ENCODE results near the gene SETD4. TPM values are rescaled to one million over a fixed set of nuclear protein-coding genes. Genes with fewer than 3 reads are reported as not detected.

Gene SETD4
- total and polyA plus RNA-seq, 2 of the 8 experiments (the other 6 are each of a cell fraction or from before 2014, with no cell fraction given) = 20.1 to 46.6 TPM

- no peak overlapping the region for H3K4me2 ChIP-seq (ENCODE audit: insufficient read depth in 1 of 2, low read depth in 2 of 2, low read length in 2 of 2)
- H3K18ac ChIP-seq (ENCODE audit: extremely low read depth, low read length) = no peak overlapping the region
- H2AFZ ChIP-seq (ENCODE audit: low read length) = no peak overlapping the region
- no peak overlapping the region for H2BK20ac ChIP-seq (ENCODE audit: low read length)
- H2AK5ac ChIP-seq (ENCODE audit: low read depth, low read length) = no peak overlapping the region
- no peaks in the 10 kb centered on the region for H3K79me1 ChIP-seq (ENCODE audit: low read depth, low read length)
- DNase-seq (ENCODE audit: low read depth in 1 of 2, low spot score in 2 of 2) (no peak), FAIRE-seq (no peak)
- H3K36me3 ChIP-seq (ENCODE audit: control insufficient read depth in 2 of 4, insufficient read depth in 4 of 4, low read length in 3 of 4) = peaks cover 20 to 81% (median 61%) of the 10 kb centered on the region in 4 experiments; a peak in 7 of 8 replicates
- H3K4me1 ChIP-seq (replicated peaks in 1 of 4; ENCODE audit: control insufficient read depth in 3 of 4, insufficient read depth in 4 of 4, low read length in 3 of 4) = peaks cover 0 to 6% (median 0%) of the 10 kb centered on the region in 4 experiments; a peak in 3 of 7 replicates
- peaks cover 0 to 4% of the 10 kb centered on the region in 2 experiments for H4K20me1 ChIP-seq (replicated peaks in 1 of 2; ENCODE audit: control insufficient read depth in 1 of 2, insufficient read depth in 2 of 2, low read length in 2 of 2)
- H4K5ac ChIP-seq (ENCODE audit: insufficient read length, low read depth, low read length) = no peak overlapping the region
- ChIA-PET POLR2A (ENCODE audit: partially characterized antibody) (interaction anchor here (0.9 to 1.0 kb wide), 3 partner anchors 8 to 70 kb away, joined by 3 to 4 read pairs (median 3); partner anchors contain the start of gene SETD4), CTCF (ENCODE audit: partially characterized antibody) (interaction anchor here (0.6 to 1.4 kb wide), 6 partner anchors 10 to 1347 kb away, joined by 3 to 4 read pairs (median 3); no protein-coding TSS in a partner anchor)
- H3K14ac ChIP-seq (ENCODE audit: insufficient read length) = no peak overlapping the region
- no peak overlapping the region for H3K56ac ChIP-seq (replicated peaks; ENCODE audit: insufficient read length, low read depth, low read length)
- no peak overlapping the region for H2BK15ac ChIP-seq (ENCODE audit: low read length)
- H4K91ac ChIP-seq (replicated peaks; ENCODE audit: insufficient read length, low read length) = no peak overlapping the region
- no peak overlapping the region for H3K27ac ChIP-seq (ENCODE audit: low read depth, low read length)
- no peak overlapping the region for H4K8ac ChIP-seq (ENCODE audit: extremely low read depth, insufficient read depth, low read length)
- H3K9me3 ChIP-seq (ENCODE audit: insufficient read depth in 2 of 2, low read depth in 1 of 2, low read length in 1 of 2) = no peaks in the 10 kb centered on the region
- no peaks in the 10 kb centered on the region for H3K27me3 ChIP-seq (replicated peaks in 1 of 4; ENCODE audit: control insufficient read depth in 3 of 4, extremely low read depth in 1 of 4, insufficient read depth in 3 of 4, low read length in 3 of 4)
- H3K23me2 ChIP-seq (ENCODE audit: low read depth, low read length) = no peaks in the 10 kb centered on the region
- no peak overlapping the region for H2BK5ac ChIP-seq (ENCODE audit: low read depth, low read length)
- no peak overlapping the region for H3K4me3 ChIP-seq (ENCODE audit: extremely low read depth in 1 of 4, insufficient read depth in 2 of 4, low read depth in 3 of 4, low read length in 4 of 4)
- H3K4ac ChIP-seq (replicated peaks; ENCODE audit: insufficient read length, low read depth, low read length) = no peak overlapping the region
- H2BK120ac ChIP-seq (replicated peaks; ENCODE audit: low read depth, low read length) = no peak overlapping the region
- H3K9ac ChIP-seq (replicated peaks in 1 of 4; ENCODE audit: extremely low read depth in 1 of 4, low read depth in 3 of 4, low read length in 3 of 4) = no peak overlapping the region
- H2BK12ac ChIP-seq (ENCODE audit: low read depth, low read length) = no peak overlapping the region
- H3K79me2 ChIP-seq (ENCODE audit: control insufficient read depth in 1 of 2, insufficient read depth in 2 of 2, low read length in 2 of 2) = peaks cover 0 to 3% of the 10 kb centered on the region in 2 experiments; a peak in 1 of 4 replicates
- TF ChIP-seq TCF12 (IDR thresholded peaks at IDR 0.05; ENCODE audit: low read depth, low read length) (no peak), HDAC6 (IDR thresholded peaks at IDR 0.05; ENCODE audit: low read depth, low read length) (no peak), POU5F1 (IDR thresholded peaks at IDR 0.05; ENCODE audit: low read depth, low read length) (no peak), SP1 (IDR thresholded peaks at IDR 0.05; ENCODE audit: low read depth, low read length) (no peak), TEAD4 (IDR thresholded peaks at IDR 0.05; ENCODE audit: low read depth, low read length) (no peak), CHD2 (IDR thresholded peaks at IDR 0.05; ENCODE audit: low read length) (no peak), CBX5 (IDR thresholded peaks at IDR 0.05; ENCODE audit: low read depth, low read length) (no peak), RXRA (IDR thresholded peaks at IDR 0.05; ENCODE audit: insufficient read depth, low read depth, low read length) (no peak), E2F6 (IDR thresholded peaks at IDR 0.05) (no peak), TAF1 (IDR thresholded peaks at IDR 0.05; ENCODE audit: low read depth, low read length) (no peak), SP4 (IDR thresholded peaks at IDR 0.05; ENCODE audit: low read length) (no peak)
- 95% methylated on average over 2 of the region's 2 CpGs; no CpG with 5 or more reads in 1 of the 2 experiments for WGBS, 2 experiments (ENCODE audit: extremely low coverage in 1 of 2, insufficient coverage in 1 of 2, insufficient read length in 1 of 2, insufficient replicate concordance in 2 of 2, low coverage in 1 of 2, low lambda C conversion rate in 2 of 2, missing lambda C conversion rate in 1 of 2)
- no peak overlapping the region for H3K23ac ChIP-seq (ENCODE audit: insufficient read length)
Measured at GRCh38 chr21:36040389-36040788, 19.9 kb downstream of the SETD4 start.
